GM21529 (cell line): Measurements from ENCODE around the gene TMEM255B.
"Not testable (repeated sequence)": the region's sequence is repeated elsewhere in the genome, so short reads cannot be mapped to it uniquely, and the experiment has no call there.

Source experiments
- ATAC-seq: cut with Tn5 transposase; IDR thresholded peaks from one replicate; pipeline ENCODE4 v1.9.1; 2021; ENCODE audit not compliant: unreplicated experiment

Gene TMEM255B

DNA sequence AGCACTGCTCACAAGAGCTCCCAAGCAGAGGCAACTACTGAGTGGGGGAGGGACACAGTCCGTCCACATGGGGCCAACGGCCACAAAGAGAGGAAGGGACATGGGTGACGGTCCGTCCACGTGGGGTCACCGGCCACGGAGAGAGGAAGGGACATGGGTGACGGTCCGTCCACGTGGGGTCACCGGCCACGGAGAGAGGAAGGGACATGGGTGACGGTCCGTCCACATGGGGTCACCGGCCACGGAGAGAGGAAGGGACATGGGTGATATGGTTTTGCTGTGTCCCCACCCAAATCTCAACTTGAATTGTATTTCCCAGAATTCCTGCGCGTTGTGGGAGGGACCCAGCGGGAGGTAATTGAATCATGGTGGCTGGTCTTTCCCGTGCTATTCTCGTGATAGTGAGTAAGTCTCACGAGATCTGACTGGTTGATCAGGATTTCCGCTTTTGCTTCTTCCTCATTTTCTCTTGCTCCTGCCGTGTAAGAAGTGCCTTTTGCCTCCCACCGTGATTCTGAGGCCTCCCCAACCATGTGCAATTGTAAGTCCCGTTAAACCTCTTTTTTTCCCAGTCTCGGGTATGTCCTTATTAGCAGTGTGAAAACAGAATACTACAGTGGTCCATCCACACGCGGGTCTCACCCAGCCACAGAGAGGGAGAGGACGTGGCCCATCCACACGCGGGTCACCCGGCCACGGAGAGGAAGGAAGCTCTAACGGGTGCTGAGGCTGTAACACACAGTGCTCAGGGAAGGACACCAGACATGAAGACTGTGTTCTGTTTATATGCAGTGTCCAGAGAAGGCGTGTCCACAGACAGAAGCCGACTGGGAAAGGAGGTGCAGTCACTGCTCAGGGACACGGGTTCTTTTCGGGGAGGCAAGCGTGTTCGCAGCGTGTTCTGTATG lies 56.4 kb downstream of the TMEM255B start:
- ATAC-seq = no peak

DNA sequence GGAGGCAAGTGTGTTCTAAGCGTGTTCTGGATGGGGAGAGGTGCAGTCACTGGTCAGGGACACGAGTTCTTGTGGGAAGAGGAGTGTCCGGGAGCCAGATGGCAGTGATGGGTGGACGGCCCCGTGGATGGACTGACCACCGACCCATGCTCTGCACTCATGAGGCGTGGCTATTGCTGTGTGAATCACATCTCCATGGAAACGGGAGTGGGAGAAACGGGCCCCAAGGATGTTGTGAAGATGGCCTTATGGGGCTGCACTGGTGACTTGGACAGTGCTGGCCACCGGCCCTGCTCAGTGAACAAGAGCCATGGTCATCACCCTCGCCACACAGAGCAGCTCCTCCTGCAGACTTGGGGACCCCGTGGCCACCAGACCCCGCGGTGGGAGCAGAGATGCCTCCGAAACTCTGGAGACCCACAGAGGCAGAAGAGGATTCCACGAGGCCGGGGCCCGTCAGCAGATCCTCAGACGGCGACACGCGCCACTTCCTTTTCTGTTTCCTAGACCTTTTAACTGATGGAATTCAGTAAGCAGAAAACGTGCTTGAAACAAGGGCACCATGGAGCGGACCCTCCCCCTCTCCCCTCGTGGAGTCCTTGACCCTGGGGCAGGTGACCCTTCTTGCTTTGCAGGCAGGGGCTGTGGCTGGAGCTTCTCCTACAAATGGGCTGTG lies 57.4 kb downstream of the TMEM255B start:
- no peak for ATAC-seq

DNA sequence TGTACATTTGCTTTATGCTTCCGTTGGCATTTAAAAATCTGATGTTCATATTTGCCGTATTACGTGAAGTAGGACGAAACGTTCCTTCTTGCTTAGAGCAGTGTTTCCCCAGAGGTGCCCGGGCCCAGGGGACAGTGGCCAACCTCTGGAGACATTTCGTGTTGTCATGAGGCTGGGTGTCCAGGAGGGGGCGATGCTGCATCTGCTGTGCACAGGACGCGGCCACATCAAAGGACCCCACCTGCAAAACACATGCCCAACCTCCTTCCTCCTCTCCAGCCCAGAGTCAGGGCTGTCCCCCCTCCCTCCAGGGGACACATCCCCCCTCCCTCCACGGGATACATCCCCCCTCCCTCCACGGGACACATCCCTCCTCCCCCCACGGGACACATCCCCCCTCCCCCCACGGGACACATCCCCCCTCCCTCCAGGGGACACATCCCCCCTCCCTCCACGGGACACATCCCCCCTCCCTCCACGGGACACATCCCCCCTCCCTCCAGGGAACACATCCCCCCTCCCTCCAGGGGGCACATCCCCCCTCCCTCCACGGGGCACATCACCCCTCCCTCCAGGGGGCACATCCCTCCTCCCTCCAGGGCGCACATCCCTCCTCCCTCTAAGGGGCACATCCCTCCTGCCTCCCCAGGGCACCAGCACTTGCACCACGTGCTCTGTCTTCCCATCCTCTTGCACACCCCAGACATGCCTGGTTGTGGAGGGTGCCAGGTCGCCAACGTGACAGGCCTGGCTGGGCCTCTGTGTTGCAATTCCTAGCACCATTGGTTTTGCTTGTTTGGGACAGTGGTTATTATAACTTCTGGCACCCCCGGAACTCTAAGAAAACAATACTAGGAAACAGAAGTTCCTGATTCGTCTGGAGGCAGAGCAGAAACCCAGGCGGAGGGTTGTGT lies 58.2 kb downstream of the TMEM255B start:
- peak; percentile 55 for ATAC-seq

DNA sequence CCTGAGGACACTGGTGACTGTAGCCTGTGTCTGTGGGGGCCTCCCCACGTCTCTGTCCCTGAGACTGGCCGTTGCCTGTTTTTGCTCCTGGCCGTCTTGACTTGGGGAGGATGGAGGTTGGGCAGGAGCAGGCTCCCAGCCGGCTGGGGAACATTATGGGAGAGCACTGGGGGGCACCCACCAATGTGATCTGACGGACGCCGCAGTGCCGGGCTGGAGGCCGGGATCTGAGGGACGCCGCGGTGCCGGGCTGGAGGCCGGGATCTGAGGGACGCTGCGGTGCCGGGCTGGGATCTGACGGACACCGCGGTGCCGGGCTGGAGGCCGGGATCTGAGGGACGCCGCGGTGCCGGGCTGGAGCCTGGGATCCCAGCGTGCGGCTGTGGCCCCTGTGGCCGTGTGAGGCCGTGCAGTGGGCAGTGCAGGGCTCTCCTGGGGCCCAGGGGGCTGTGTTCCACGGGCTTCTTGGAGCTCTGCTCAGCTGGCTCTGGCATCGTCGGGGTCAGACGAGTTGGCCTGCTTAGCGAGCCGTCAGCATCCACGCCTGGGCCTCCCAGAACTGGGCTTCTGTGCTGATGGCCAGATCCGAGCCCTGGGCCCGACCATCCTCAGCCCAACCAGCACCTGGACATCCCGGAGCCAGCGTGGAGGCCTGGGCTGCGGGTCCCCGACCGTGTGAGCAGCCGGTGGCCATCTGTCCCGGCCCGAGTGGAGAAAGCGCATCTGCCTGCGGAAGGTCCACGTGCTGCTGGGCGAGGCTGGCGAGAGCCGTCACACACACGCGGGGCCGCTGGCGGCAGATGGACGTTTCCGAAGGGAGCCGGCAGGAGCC lies 59.0 kb downstream of the TMEM255B start:
- no peak for ATAC-seq

DNA sequence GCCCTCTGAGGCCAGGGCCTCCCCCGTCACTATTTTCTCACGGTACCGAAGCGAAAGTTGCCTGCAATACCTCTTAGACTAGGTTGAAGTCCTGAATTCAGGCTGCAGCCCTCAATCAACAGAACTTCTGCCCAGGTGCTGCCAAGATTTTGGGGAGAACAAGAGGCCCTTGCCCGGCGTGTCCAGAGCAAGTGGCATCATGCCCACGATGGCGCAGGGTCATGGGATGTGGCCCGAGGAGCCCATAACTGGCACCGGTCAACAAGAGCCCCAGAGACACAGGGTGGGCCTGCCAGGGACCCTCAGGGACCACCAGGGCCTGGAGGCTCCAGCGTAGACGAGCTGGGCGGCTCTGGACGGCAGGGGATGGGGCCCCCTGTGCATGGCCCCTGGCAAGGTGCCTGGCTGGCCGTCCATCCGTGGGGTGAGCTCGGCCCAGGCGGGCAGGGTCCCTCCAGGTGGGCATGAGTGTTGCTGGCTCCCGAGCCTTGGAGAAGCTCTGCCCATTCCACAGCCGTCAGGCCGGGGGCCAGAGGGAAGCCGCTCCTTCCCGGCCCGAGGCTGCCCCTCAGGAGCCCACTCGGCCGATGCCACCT lies 59.8 kb downstream of the TMEM255B start:
- ATAC-seq = no peak

DNA sequence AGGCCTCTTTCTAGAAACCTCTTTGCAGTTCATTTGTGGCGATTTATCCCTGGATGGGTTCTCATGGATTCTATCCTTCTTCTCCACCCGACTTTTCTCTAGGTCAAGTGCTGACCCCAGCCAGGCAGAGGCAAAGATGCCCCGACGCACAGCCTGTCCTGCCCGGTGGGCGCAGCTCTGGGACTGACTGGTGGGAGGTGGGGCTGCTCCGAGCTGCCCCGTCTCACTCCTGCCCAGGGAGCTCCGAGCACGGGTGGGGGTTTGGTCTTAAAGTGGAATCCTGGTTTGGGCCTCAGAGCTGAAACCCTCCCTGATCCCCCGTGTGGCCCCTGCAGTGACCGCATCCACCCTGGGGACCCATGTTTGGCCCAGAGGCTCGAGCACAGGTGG lies 60.3 kb downstream of the TMEM255B start:
- no peak for ATAC-seq

DNA sequence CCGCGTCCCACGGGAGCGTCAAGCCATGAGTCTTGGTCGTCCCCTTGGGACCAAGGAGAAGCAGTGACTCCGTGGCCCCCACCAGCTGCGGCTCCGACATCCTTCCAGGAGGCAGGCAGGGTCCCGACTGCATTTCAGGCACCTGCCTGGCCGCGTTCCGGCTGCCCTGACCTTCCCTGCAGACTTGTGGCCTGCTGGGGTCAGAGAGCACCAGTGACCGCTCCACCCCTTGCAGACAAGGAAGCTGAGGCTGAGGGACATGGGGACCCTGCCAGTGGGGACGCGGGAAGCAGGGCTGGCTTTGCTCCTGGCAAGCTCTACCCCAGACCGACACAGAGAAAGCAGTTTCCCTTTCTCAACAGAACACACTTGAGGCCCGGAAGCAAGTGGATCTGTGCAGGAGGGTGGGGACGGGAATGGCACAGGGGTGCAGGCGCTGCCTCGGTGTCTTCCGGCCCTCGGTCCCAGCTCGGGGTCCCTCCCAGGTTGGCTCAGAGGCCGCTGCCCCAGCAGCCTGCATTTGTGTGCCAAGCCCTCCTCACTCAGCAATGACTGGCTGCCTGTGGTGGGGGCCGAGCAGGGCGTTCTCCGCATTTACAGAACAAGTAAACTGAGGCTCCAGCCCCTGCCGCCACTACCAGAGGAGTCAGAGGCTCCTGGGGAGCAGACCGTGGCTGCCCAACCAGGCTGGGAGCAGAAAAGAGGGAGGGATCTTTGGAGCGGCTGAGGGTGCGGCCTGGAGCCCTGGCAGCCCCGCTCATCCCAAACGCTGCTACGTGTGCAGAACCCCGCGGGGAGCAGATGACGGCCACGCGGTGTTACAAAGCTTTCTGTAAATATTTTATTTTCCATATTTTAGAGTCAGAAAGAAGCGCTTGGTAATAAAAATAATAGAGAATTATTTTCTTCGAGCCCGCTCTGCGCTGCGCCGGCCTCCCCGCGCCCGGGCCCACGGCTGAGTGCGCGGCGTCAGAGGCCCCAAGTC lies 61.0 kb downstream of the TMEM255B start:
- no peak for ATAC-seq

DNA sequence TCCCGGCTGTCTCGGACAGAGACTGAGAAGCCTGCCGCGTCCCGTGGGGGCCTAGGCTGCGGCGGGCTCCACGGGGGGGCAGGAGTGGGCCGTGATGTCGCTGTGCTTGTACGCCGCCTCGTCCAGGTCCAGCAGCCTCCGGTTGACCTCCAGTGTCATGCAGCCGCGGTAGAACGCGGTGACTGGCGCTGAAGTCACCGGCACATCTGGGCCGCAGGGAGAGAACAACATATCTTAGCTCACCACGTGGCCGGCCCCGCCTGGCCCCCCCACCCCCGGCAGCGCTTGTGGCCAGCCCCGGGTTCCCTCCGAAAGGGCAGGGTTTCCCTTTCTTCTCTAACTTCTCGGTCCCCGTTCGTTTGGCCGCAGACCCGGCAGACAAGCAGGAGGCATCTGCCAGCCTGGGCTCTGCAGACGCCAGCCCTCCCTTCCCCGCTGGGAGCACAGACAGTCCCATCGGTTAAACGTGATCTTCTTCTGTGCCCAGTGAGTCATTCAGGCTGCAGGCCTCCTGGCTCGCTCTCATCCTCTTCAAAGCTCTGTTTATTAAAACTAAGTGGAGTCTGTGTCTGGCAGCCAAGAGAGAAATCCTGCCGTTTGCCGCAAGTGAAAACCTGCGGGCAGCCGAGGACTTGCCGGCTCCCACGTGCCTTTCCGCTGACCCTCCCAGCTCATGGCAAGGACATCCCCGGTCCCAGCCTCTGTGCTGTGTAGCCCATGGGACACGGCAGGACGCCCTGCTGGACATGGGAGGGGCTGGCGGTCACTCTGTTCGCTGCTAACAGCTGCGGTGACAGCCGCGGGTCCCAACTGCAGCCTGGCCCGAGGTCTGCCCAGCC lies 62.0 kb downstream of the TMEM255B start:
- ATAC-seq = no peak

DNA sequence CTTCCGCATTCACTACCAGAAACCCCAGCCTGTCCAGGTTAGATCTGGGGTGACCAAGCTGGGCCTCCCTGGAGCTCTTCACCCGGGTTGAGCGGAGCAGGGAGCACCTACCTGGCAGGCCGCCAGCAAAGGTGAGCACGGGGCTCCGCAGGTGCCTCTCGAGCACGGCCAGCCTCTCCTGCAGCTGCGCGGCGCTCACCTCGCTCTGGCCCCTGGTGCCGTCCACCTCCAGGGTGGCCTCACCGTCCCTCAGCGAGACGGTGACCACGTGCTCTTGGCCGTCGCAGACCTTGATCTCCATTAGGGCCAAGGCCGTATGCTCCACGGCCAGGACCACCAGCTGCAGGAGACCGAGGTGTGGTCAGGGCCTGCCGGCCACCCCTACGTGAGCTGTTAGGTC lies 62.8 kb downstream of the TMEM255B start:
- no peak for ATAC-seq

DNA sequence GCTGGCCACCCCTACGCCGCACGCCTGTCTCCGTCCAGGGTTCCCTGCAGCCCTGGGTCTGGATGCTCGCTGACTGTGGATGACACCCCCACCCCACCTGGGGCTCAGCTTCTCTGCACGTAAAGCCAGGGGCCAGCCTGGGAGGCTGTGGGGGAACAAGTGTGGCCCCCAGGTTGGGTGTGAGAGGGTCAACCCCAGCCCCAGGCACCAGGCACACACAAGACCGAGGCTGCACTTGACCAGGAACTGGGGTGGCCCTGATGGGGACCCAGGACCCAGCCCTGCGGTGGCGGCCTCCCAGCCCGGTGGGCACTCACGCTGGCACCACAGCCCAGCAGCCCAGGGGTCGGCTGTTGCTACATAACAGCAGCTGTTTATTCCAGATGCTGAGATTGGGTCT lies 63.2 kb downstream of the TMEM255B start:
- ATAC-seq = no peak

DNA sequence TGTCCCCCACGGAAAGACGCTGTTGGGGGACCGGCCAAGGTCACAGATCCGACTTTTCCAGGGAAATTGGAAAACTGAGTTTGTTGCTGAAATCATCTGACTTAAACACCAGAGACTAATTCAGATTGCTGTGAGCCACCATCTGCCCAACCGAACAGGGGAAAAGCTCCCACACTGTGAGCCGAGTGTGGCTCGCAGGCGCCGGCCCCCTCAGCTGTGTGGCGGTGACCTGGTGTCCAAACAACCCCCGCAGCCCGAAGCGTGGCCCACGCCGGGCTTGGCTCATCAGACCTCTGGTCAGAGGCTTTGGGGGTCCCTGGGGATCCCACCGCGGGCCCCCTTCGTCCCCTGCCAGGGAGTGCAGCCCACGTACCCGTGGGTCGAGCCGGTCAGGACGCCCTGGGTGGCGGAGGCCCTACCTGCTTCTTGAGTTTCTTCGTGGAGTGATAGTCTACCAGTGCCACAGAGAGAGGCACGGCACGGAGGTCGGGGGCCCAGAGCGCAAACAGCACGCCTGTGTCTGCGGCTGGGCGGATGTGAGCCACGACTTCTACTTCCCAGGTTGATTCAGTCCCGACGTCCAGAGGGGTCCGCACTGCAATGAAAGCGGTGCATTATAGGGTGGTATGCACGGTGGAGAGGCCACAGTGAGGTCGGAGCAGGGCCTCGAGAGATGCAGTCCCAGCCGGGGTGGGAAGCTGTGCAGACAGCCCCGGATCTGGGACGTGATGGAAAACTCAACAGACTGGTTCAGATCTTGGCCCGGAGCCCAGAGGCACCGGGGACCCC lies 64.1 kb downstream of the TMEM255B start:
- ATAC-seq = no peak

DNA sequence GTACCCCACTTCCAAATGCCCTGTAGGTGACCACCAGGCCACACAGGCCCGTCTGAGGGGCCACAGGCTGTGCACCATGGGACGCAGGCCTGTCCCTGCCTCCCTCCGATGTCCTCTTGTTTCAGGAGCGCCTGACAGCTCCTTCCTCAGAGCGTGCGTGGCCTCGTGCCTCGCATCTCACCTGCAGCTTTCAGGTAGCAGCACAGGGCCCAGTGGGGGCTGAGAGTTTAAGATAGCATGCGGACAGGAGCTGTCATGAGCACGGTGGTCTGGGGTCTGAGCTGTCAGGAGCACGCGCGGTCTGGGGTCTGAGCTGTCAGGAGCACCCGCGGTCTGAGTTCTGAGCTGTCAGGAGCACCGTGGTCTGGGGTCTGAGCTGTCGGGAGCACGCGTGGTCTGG lies 64.7 kb downstream of the TMEM255B start:
- no peak for ATAC-seq

DNA sequence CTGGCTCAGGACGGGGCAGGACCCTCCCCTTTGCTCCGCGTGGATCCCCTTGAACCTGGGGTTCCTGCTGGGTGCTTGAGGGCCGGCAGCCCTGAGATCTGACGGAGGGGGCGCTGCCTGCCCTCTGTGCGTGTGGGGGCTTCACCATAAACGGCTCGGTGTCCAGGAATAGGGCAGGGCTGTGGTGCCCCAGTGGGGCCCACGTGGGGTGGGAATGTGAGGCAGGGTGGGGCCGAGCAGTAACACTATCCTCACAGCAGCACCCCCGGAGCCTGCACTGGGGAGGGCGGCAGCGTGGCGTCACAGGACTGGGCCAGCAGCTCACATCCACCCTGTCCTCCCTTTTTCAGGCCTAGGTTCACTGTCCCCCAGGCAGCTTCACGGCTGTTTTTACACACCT lies 66.8 kb downstream of the TMEM255B start:
- no peak for ATAC-seq

DNA sequence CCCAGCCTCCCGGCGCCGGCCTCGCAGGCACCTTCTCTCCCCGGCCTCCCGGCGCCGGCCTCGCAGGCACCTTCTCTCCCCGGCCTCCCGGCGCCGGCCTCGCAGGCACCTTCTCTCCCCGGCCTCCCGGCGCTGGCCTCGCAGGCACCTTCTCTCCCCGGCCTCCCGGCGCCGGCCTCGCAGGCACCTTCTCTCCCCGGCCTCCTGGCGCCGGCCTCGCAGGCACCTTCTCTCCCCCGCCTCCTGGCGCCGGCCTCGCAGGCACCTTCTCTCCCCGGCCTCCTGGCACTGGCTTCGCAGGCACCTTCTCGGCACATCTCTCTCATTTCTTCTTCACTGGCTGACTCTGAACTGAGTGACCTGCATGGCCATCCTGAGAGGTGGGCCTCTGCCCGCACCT lies 67.4 kb downstream of the TMEM255B start:
- ATAC-seq = not testable (repeated sequence)

DNA sequence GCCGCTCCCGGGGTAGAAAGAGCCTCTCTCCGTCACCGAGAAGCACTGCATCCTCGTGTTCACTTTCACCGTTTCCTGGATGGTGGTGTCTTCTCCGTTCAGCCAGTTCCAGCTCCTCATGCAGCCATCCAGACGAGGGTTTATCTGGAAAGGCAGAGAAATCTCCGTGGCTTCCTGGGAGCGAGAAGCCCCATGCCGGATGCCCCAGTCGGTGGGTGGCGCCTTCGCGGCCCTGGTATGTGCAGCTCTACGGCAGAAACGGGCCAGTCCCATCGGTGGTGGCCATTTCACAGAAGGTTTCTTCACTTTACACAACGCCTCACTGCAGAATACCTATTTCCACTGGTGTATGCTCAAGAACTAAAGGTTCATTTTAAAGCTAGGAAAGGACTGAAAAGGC lies 68.0 kb downstream of the TMEM255B start:
- no peak for ATAC-seq

DNA sequence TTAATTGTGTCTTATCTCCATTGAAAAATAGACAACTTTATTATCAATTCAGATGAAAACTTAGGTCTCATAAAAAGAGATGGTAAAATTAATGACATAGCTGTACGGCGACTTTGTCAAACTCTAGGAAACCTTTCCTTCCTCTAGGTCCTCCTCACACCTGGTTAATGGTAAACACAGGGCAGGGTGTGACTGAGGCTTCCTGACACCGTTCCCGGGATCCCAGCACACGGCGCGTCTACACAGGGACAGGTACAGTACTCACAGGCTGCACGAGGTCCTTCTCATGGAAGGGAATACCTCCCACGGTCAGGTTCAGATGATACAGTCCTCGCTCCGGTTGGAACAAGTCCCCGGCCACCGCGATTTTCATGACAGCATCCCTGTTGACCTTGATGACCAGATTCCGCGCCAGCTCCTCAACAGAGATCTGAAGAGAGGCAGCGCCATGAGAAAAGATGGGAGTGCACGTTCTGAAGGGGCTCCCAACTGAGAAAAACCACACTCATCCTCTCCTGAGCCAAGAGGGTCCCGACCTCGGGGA lies 69.3 kb downstream of the TMEM255B start:
- ATAC-seq = no peak

DNA sequence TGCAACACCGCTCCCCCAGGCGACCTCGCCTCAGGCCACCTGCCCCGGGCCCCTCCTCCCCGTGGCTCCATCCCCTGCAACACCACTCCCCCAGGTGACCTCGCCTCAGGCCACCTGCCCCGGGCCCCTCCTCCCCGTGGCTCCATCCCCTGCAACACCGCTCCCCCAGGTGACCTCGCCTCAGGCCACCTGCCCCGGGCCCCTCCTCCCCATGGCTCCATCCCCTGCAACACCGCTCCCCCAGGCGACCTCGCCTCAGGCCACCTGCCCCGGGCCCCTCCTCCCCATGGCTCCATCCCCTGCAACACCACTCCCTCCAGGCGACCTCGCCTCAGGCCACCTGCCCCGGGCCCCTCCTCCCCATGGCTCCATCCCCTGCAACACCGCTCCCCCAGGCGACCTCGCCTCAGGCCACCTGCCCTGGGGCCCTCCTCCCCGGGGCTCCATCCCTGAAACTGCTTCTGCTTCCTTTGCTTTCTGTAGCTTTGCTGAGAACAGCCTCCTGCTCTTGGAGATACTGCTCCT lies 71.5 kb downstream of the TMEM255B start:
- ATAC-seq = not testable (repeated sequence)
